ENCODE measurements around the gene COX5B. TPM values are rescaled to one million over a fixed set of nuclear protein-coding genes. Genes with fewer than 3 reads are reported as not detected.
"Not testable (repeated sequence)": the region's sequence is repeated elsewhere in the genome, so short reads cannot be mapped to it uniquely, and the experiment has no call there.

COX5B gene
- total and polyA plus RNA-seq, 4 donors: 248 to 369 (median 272) TPM

- no peaks in the 10 kb centered on the region for H3K4me1 ChIP-seq (ENCODE audit: control insufficient read depth, insufficient read depth, low read length)
- H3K27me3 ChIP-seq (ENCODE audit: control insufficient read depth, insufficient read depth, low read length): no peaks in the 10 kb centered on the region
- WGBS (ENCODE audit: insufficient coverage): no CpG with 5 or more reads among the region's 1 CpG
- no peaks in the 10 kb centered on the region for H3K9me3 ChIP-seq (ENCODE audit: control insufficient read depth, insufficient read depth, low read length)
- H3K4me3 ChIP-seq (ENCODE audit: low read depth, low read length): no peak overlapping the region
- no peak overlapping the region for H3K27ac ChIP-seq (ENCODE audit: low read depth, low read length)
- H3K36me3 ChIP-seq (ENCODE audit: control insufficient read depth, insufficient read depth, low read length): peaks cover 2% of the 10 kb centered on the region
- no peak for DNase-seq (ENCODE audit: low read depth in 4 of 6, low spot score in 6 of 6)
Observed at GRCh38 chr2:97670471-97670870, 24.6 kb downstream of the COX5B start.

- H3K9me3 ChIP-seq (ENCODE audit: control insufficient read depth, insufficient read depth, low read length): no peaks in the 10 kb centered on the region
- no peak for DNase-seq (ENCODE audit: low read depth in 4 of 6, low spot score in 6 of 6)
- WGBS (ENCODE audit: insufficient coverage): 97% methylated on average over 6 of the region's 7 CpGs
- H3K27me3 ChIP-seq (ENCODE audit: control insufficient read depth, insufficient read depth, low read length): no peaks in the 10 kb centered on the region
- H3K27ac ChIP-seq (ENCODE audit: low read depth, low read length): no peak overlapping the region
- H3K4me1 ChIP-seq (ENCODE audit: control insufficient read depth, insufficient read depth, low read length): no peaks in the 10 kb centered on the region
- H3K36me3 ChIP-seq (ENCODE audit: control insufficient read depth, insufficient read depth, low read length): peaks cover 2% of the 10 kb centered on the region
- H3K4me3 ChIP-seq (ENCODE audit: low read depth, low read length): no peak overlapping the region
Observed at GRCh38 chr2:97671526-97671925, 25.7 kb downstream of the COX5B start.

GRCh38 chr2:97672606-97673140, 26.8 kb downstream of the COX5B start:
- H3K27me3 ChIP-seq (ENCODE audit: control insufficient read depth, insufficient read depth, low read length); H3K36me3 ChIP-seq (ENCODE audit: control insufficient read depth, insufficient read depth, low read length); H3K9me3 ChIP-seq (ENCODE audit: control insufficient read depth, insufficient read depth, low read length); H3K4me1 ChIP-seq (ENCODE audit: control insufficient read depth, insufficient read depth, low read length); DNase-seq (ENCODE audit: low read depth in 4 of 6, low spot score in 6 of 6); H3K27ac ChIP-seq (ENCODE audit: low read depth, low read length); H3K4me3 ChIP-seq (ENCODE audit: low read depth, low read length): not testable (repeated sequence)
- WGBS (ENCODE audit: insufficient coverage): 83% methylated on average over 3 of the region's 6 CpGs

- no peaks in the 10 kb centered on the region for H3K36me3 ChIP-seq (ENCODE audit: control insufficient read depth, insufficient read depth, low read length)
- WGBS (ENCODE audit: insufficient coverage): 92% methylated on average over 5 of the region's 9 CpGs
- no peaks in the 10 kb centered on the region for H3K27me3 ChIP-seq (ENCODE audit: control insufficient read depth, insufficient read depth, low read length)
- no peaks in the 10 kb centered on the region for H3K4me1 ChIP-seq (ENCODE audit: control insufficient read depth, insufficient read depth, low read length)
- H3K4me3 ChIP-seq (ENCODE audit: low read depth, low read length): no peak overlapping the region
- no peak overlapping the region for H3K27ac ChIP-seq (ENCODE audit: low read depth, low read length)
- no peak for DNase-seq (ENCODE audit: low read depth in 4 of 6, low spot score in 6 of 6)
- no peaks in the 10 kb centered on the region for H3K9me3 ChIP-seq (ENCODE audit: control insufficient read depth, insufficient read depth, low read length)
Observed at GRCh38 chr2:97673182-97673914, 27.5 kb downstream of the COX5B start.

- no peaks in the 10 kb centered on the region for H3K36me3 ChIP-seq (ENCODE audit: control insufficient read depth, insufficient read depth, low read length)
- no peaks in the 10 kb centered on the region for H3K9me3 ChIP-seq (ENCODE audit: control insufficient read depth, insufficient read depth, low read length)
- WGBS (ENCODE audit: insufficient coverage): 78% methylated on average over 5 of the region's 8 CpGs
- H3K27me3 ChIP-seq (ENCODE audit: control insufficient read depth, insufficient read depth, low read length): no peaks in the 10 kb centered on the region
- DNase-seq (ENCODE audit: low read depth in 4 of 6, low spot score in 6 of 6): no peak
- H3K4me3 ChIP-seq (ENCODE audit: low read depth, low read length): no peak overlapping the region
- no peak overlapping the region for H3K27ac ChIP-seq (ENCODE audit: low read depth, low read length)
- H3K4me1 ChIP-seq (ENCODE audit: control insufficient read depth, insufficient read depth, low read length): no peaks in the 10 kb centered on the region
Observed at GRCh38 chr2:97673915-97674283, 28.0 kb downstream of the COX5B start.

GRCh38 chr2:97675430-97676113, 29.7 kb downstream of the COX5B start:
- Histone ChIP-seq H3K4me3 (ENCODE audit: low read depth, low read length) (no peak overlapping the region), H3K36me3 (ENCODE audit: control insufficient read depth, insufficient read depth, low read length) (no peaks in the 10 kb centered on the region), H3K27me3 (ENCODE audit: control insufficient read depth, insufficient read depth, low read length) (no peaks in the 10 kb centered on the region), H3K4me1 (ENCODE audit: control insufficient read depth, insufficient read depth, low read length) (no peaks in the 10 kb centered on the region), H3K27ac (ENCODE audit: low read depth, low read length) (no peak overlapping the region), H3K9me3 (ENCODE audit: control insufficient read depth, insufficient read depth, low read length) (no peaks in the 10 kb centered on the region)
- WGBS (ENCODE audit: insufficient coverage): 79% methylated on average over 4 of the region's 5 CpGs
- DNase-seq (ENCODE audit: low read depth in 4 of 6, low spot score in 6 of 6): peak in 1 of 6 donors; percentile 52

- Histone ChIP-seq H3K9me3 (ENCODE audit: control insufficient read depth, insufficient read depth, low read length) (no peaks in the 10 kb centered on the region), H3K36me3 (ENCODE audit: control insufficient read depth, insufficient read depth, low read length) (no peaks in the 10 kb centered on the region), H3K4me1 (ENCODE audit: control insufficient read depth, insufficient read depth, low read length) (no peaks in the 10 kb centered on the region), H3K4me3 (ENCODE audit: low read depth, low read length) (no peak overlapping the region), H3K27ac (ENCODE audit: low read depth, low read length) (no peak overlapping the region), H3K27me3 (ENCODE audit: control insufficient read depth, insufficient read depth, low read length) (no peaks in the 10 kb centered on the region)
- DNase-seq (ENCODE audit: low read depth in 4 of 6, low spot score in 6 of 6): no peak
- WGBS (ENCODE audit: insufficient coverage): 100% methylated on average over 1 of the region's 1 CpG
Observed at GRCh38 chr2:97676620-97677019, 30.8 kb downstream of the COX5B start.

GRCh38 chr2:97677480-97677879, 31.6 kb downstream of the COX5B start:
- no peaks in the 10 kb centered on the region for H3K9me3 ChIP-seq (ENCODE audit: control insufficient read depth, insufficient read depth, low read length)
- no peak overlapping the region for H3K4me3 ChIP-seq (ENCODE audit: low read depth, low read length)
- DNase-seq (ENCODE audit: low read depth in 4 of 6, low spot score in 6 of 6): no peak
- no peaks in the 10 kb centered on the region for H3K36me3 ChIP-seq (ENCODE audit: control insufficient read depth, insufficient read depth, low read length)
- no peaks in the 10 kb centered on the region for H3K4me1 ChIP-seq (ENCODE audit: control insufficient read depth, insufficient read depth, low read length)
- H3K27ac ChIP-seq (ENCODE audit: low read depth, low read length): no peak overlapping the region
- no CpG with 5 or more reads among the region's 2 CpGs for WGBS (ENCODE audit: insufficient coverage)
- H3K27me3 ChIP-seq (ENCODE audit: control insufficient read depth, insufficient read depth, low read length): no peaks in the 10 kb centered on the region

GRCh38 chr2:97678298-97678697, 32.4 kb downstream of the COX5B start:
- no peak for DNase-seq (ENCODE audit: low read depth in 4 of 6, low spot score in 6 of 6)
- H3K27ac ChIP-seq (ENCODE audit: low read depth, low read length): no peak overlapping the region
- no CpG with 5 or more reads among the region's 1 CpG for WGBS (ENCODE audit: insufficient coverage)
- no peaks in the 10 kb centered on the region for H3K9me3 ChIP-seq (ENCODE audit: control insufficient read depth, insufficient read depth, low read length)
- H3K27me3 ChIP-seq (ENCODE audit: control insufficient read depth, insufficient read depth, low read length): no peaks in the 10 kb centered on the region
- H3K4me3 ChIP-seq (ENCODE audit: low read depth, low read length): no peak overlapping the region
- H3K36me3 ChIP-seq (ENCODE audit: control insufficient read depth, insufficient read depth, low read length): no peaks in the 10 kb centered on the region
- H3K4me1 ChIP-seq (ENCODE audit: control insufficient read depth, insufficient read depth, low read length): no peaks in the 10 kb centered on the region

- 89% methylated on average over 1 of the region's 3 CpGs for WGBS (ENCODE audit: insufficient coverage)
- H3K4me3 ChIP-seq (ENCODE audit: low read depth, low read length); H3K36me3 ChIP-seq (ENCODE audit: control insufficient read depth, insufficient read depth, low read length); DNase-seq (ENCODE audit: low read depth in 4 of 6, low spot score in 6 of 6); H3K9me3 ChIP-seq (ENCODE audit: control insufficient read depth, insufficient read depth, low read length); H3K4me1 ChIP-seq (ENCODE audit: control insufficient read depth, insufficient read depth, low read length); H3K27me3 ChIP-seq (ENCODE audit: control insufficient read depth, insufficient read depth, low read length); H3K27ac ChIP-seq (ENCODE audit: low read depth, low read length): not testable (repeated sequence)
Observed at GRCh38 chr2:97687235-97687634, 41.4 kb downstream of the COX5B start.

Measured in spinal cord (tissue), 10 donors.